ENCODE data around the gene KCNJ18.
"Not testable (repeated sequence)": the region's sequence is repeated elsewhere in the genome, so short reads cannot be mapped to it uniquely, and the experiment has no call there.

The KCNJ18 gene

DNA sequence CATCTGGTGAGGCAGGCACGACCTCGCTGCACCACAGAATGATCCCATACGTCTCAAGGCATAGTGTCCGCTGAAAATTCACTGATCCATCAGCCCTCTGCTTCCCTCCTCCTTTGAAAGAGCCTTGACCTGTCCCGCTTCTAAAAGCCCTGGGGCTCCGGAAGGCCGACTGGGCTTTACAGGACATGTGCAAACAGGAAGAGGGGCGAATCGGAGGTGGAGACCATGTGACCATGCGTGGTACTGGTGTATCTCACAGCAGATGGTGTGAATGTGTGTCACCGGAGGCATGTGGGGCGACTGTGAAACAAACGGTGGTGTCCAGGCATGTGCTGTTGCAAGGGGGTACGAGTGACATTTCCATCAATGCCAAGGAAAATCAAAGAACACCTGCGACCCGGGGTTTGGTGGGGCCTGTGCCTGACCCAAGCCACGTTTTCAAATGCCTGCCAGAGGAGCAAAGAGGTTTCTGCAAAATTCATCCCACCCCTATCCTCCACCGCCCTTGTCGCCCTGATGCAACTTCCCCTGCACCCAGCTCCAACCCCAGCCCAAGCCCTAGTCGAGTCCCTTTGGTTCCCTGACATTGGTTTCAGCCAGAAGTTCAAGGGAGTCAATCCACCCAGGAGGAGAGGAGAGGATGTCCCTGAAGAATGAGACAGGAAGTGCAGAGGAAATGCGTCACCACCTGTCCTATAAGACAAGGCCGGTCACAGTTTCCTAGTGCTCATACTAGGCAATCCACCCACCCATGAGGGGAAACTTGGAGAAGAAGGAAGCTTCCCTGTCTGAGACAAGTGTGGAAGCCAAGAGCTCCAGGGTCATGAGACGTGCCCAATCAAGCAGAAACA, 5.9 kb upstream of the KCNJ18 start:
- Mint-ChIP-seq H3K4me3 (no peak overlapping the region), H3K27ac (no peak overlapping the region), H3K4me1 (ENCODE audit: low read depth) (no peaks in the 10 kb centered on the region), H3K36me3 (ENCODE audit: low read depth) (no peaks in the 10 kb centered on the region), H3K27me3 (no peaks in the 10 kb centered on the region), H3K9me3 (peaks cover 9% of the 10 kb centered on the region)
- intact Hi-C loops (cut with micrococcal nuclease): no loop called here

GRCh38 chr17:21687136-21687953, 5.0 kb upstream of the KCNJ18 start:
- no peak overlapping the region for H3K4me3 Mint-ChIP-seq
- H3K27ac Mint-ChIP-seq: no peak overlapping the region
- no peaks in the 10 kb centered on the region for H3K27me3 Mint-ChIP-seq
- H3K36me3 Mint-ChIP-seq (ENCODE audit: low read depth): no peaks in the 10 kb centered on the region
- no peaks in the 10 kb centered on the region for H3K4me1 Mint-ChIP-seq (ENCODE audit: low read depth)
- intact Hi-C loops (cut with micrococcal nuclease): no loop called here
- peaks cover 9% of the 10 kb centered on the region for H3K9me3 Mint-ChIP-seq

- H3K27ac Mint-ChIP-seq: no peak overlapping the region
- no peaks in the 10 kb centered on the region for H3K27me3 Mint-ChIP-seq
- no peaks in the 10 kb centered on the region for H3K4me1 Mint-ChIP-seq (ENCODE audit: low read depth)
- H3K4me3 Mint-ChIP-seq: no peak overlapping the region
- intact Hi-C loops (cut with micrococcal nuclease): no loop called here
- H3K36me3 Mint-ChIP-seq (ENCODE audit: low read depth): no peaks in the 10 kb centered on the region
- H3K9me3 Mint-ChIP-seq: peaks cover 9% of the 10 kb centered on the region
Measured at GRCh38 chr17:21688293-21688949, 3.9 kb upstream of the KCNJ18 start.

DNA sequence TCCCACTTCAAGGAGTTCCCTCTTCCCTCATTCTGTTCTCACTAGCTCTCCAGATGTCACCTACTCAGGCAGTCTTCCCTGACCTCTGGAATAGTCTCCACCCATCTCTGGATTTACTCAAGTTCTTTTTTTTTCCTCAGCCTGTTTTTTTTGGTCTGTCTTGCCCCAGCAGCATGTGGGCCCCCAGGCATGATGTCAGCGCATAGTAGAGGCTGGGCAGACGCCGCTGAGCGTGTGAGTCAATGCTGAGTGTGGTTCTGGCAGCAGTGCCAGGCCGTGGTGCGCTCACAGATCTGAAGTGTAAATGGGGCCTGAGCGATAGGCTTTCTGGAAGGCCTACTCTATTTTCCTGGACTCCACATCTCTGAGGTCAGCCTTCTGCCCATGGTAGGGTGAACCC, 2.7 kb upstream of the KCNJ18 start:
- intact Hi-C loops (cut with micrococcal nuclease): no loop called here
- H3K9me3 Mint-ChIP-seq: peaks cover 13% of the 10 kb centered on the region
- no peaks in the 10 kb centered on the region for H3K4me1 Mint-ChIP-seq (ENCODE audit: low read depth)
- no peak overlapping the region for H3K27ac Mint-ChIP-seq
- H3K4me3 Mint-ChIP-seq: no peak overlapping the region
- no peaks in the 10 kb centered on the region for H3K36me3 Mint-ChIP-seq (ENCODE audit: low read depth)
- H3K27me3 Mint-ChIP-seq: no peaks in the 10 kb centered on the region

DNA sequence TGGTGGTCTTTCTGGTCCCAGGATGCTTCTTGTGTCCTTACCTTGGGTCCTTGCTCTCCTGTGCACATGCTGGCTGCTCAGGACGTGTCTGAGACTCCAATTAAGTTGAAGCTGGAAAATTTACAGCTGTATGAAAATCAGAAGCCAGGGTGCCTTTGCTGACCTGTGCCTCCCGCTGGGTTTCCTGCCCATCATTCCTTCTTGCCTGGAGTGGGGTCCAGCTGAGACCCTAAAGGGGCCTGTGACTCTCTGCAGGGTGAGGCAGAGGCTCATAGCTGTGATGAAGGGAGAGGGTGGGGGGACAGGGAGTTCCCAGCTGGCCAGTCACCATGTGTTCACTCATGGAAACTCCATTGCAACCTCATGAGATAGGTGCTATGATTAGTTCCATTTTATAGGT, 1.5 kb upstream of the KCNJ18 start:
- H3K4me1 Mint-ChIP-seq (ENCODE audit: low read depth); intact Hi-C loops (cut with micrococcal nuclease); H3K27ac Mint-ChIP-seq; H3K27me3 Mint-ChIP-seq; H3K36me3 Mint-ChIP-seq (ENCODE audit: low read depth); H3K4me3 Mint-ChIP-seq: not testable (repeated sequence)
- H3K9me3 Mint-ChIP-seq: peaks cover 24% of the 10 kb centered on the region

GRCh38 chr17:21691481-21691880, 842 bp upstream of the KCNJ18 start:
- H3K4me3 Mint-ChIP-seq; H3K4me1 Mint-ChIP-seq (ENCODE audit: low read depth); H3K36me3 Mint-ChIP-seq (ENCODE audit: low read depth); intact Hi-C loops (cut with micrococcal nuclease); H3K27ac Mint-ChIP-seq; H3K27me3 Mint-ChIP-seq: not testable (repeated sequence)
- H3K9me3 Mint-ChIP-seq: peaks cover 21% of the 10 kb centered on the region

DNA sequence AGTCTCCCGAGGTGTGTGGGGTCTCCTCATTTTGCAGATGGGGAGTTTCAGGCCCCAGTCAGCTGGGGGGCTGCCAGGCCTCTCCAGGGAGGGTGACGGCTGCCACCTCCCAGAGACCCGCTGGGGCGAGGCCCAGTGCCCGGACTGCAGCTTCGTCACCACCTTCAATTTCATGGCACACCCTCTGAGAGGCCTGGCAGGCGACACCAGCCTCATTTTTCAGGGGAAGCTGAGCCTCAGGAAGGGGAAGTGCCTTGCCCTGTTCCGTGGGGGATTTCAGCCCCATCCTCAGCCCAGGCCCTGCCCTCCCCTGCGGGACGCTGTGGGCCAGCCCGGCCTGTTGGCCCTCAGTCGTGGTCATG, 362 bp downstream of the KCNJ18 start:
- H3K27ac Mint-ChIP-seq; H3K27me3 Mint-ChIP-seq; H3K4me3 Mint-ChIP-seq; H3K36me3 Mint-ChIP-seq (ENCODE audit: low read depth); intact Hi-C loops (cut with micrococcal nuclease); H3K4me1 Mint-ChIP-seq (ENCODE audit: low read depth): not testable (repeated sequence)
- peaks cover 15% of the 10 kb centered on the region for H3K9me3 Mint-ChIP-seq

GRCh38 chr17:21693391-21693796, 1.1 kb downstream of the KCNJ18 start:
- H3K4me1 Mint-ChIP-seq (ENCODE audit: low read depth); H3K27ac Mint-ChIP-seq; H3K27me3 Mint-ChIP-seq; H3K4me3 Mint-ChIP-seq; H3K36me3 Mint-ChIP-seq (ENCODE audit: low read depth); intact Hi-C loops (cut with micrococcal nuclease): not testable (repeated sequence)
- peaks cover 15% of the 10 kb centered on the region for H3K9me3 Mint-ChIP-seq

DNA sequence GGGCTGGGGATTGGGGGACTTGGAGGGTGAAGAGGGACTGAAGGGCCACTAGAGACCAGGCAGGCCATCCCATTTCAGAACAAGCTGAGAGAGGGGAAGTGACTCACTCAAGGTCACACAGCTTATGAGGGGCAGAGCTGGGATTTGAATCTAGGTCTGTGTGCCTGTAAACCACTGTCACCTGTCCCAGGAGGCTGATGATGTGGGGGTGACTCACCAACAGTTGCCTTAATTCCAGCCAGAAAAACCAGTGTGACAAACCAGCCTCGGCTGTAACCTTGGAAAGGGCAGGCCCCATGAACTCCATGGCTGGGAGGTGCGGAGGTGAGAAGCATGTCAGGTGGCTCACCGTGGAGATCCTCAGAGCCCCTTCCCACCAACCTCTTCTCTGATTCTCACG, 1.6 kb downstream of the KCNJ18 start:
- H3K4me1 Mint-ChIP-seq (ENCODE audit: low read depth); H3K27me3 Mint-ChIP-seq; H3K36me3 Mint-ChIP-seq (ENCODE audit: low read depth); intact Hi-C loops (cut with micrococcal nuclease); H3K27ac Mint-ChIP-seq; H3K4me3 Mint-ChIP-seq: not testable (repeated sequence)
- H3K9me3 Mint-ChIP-seq: peaks cover 15% of the 10 kb centered on the region

DNA sequence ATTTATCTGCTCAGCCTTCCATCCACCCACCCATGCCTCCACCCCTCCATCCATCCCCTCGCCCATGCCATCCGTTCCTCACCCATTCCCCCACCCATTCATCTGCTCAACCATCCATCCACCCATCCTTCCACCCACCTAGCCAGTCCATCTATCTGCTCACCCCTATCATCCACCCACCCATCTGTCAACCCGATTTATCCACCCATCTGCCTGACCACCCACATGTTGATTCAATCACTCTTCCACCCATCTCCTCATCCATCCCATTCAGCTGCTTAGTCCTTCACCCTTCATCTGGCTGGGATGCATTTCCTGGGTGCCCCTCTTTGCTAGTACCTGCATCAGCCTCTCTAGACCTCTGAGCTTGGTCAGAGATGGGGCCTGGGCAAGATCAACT, 3.9 kb downstream of the KCNJ18 start:
- intact Hi-C loops (cut with micrococcal nuclease); H3K27me3 Mint-ChIP-seq; H3K36me3 Mint-ChIP-seq (ENCODE audit: low read depth); H3K27ac Mint-ChIP-seq; H3K4me1 Mint-ChIP-seq (ENCODE audit: low read depth); H3K4me3 Mint-ChIP-seq: not testable (repeated sequence)
- peaks cover 15% of the 10 kb centered on the region for H3K9me3 Mint-ChIP-seq

DNA sequence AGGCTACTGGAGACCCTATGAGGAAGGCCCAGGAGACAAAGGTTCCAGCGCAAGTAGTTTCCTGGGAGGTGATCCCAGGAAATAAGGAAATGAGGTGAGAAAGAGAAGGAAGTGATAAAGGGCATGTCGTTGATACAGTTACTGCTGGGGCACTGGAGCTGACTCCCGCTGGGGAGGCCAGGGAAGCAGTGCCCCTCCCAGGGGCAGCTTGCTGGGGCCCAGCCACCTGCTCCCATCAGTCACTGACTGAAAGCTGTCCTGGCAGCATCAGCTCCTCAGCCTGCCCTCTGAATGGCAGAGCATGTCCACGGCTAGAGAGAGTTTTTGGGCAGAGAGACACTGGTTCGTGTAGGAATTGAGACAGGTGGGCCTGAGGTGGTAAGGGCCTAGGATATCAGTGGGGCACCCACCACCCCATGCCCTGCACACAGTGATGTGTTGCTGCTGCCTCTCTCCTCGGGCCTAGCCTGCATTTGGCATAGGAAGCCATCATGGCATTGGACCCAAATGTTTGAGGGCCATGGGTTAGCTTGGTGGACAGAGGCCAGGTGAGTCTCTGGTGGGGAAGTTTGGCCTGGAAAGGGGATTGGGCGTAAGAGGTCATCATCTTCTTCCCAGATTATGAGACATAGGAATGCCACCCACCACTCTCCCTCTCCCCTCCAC, 4.7 kb downstream of the KCNJ18 start:
- H3K36me3 Mint-ChIP-seq (ENCODE audit: low read depth); H3K27me3 Mint-ChIP-seq; H3K27ac Mint-ChIP-seq; H3K4me1 Mint-ChIP-seq (ENCODE audit: low read depth); H3K4me3 Mint-ChIP-seq; intact Hi-C loops (cut with micrococcal nuclease): not testable (repeated sequence)
- peaks cover 15% of the 10 kb centered on the region for H3K9me3 Mint-ChIP-seq

GRCh38 chr17:21697508-21697860, 5.2 kb downstream of the KCNJ18 start:
- intact Hi-C loops (cut with micrococcal nuclease); H3K36me3 Mint-ChIP-seq (ENCODE audit: low read depth); H3K27ac Mint-ChIP-seq; H3K4me3 Mint-ChIP-seq; H3K27me3 Mint-ChIP-seq; H3K4me1 Mint-ChIP-seq (ENCODE audit: low read depth): not testable (repeated sequence)
- peaks cover 15% of the 10 kb centered on the region for H3K9me3 Mint-ChIP-seq

GRCh38 chr17:21698437-21699075, 6.2 kb downstream of the KCNJ18 start:
- H3K27me3 Mint-ChIP-seq; H3K4me1 Mint-ChIP-seq (ENCODE audit: low read depth); intact Hi-C loops (cut with micrococcal nuclease); H3K27ac Mint-ChIP-seq; H3K4me3 Mint-ChIP-seq; H3K36me3 Mint-ChIP-seq (ENCODE audit: low read depth): not testable (repeated sequence)
- peaks cover 15% of the 10 kb centered on the region for H3K9me3 Mint-ChIP-seq

DNA sequence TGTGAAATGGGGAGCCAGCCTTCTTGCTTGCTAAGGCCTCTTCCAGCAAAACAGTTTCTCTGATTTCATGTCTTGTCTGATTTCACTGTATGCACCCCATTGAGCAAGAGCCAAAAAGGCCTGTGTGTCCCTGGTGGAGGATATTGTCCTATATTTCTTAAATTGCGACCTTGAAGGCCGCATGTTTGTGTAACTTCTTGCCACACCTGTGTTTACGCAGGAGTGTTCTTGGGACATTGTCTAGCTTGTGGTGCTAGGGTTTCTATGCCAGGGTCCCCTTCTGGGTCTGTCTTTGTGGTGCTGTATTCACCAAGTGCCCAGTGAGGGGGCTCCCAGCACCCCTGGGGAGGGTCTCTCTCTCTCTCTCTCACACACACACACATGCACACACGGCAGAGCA, 6.8 kb downstream of the KCNJ18 start:
- H3K4me1 Mint-ChIP-seq (ENCODE audit: low read depth); H3K36me3 Mint-ChIP-seq (ENCODE audit: low read depth); H3K4me3 Mint-ChIP-seq; H3K27me3 Mint-ChIP-seq; intact Hi-C loops (cut with micrococcal nuclease); H3K27ac Mint-ChIP-seq: not testable (repeated sequence)
- peaks cover 15% of the 10 kb centered on the region for H3K9me3 Mint-ChIP-seq
